BLaER1 (cell line): ENCODE data around the gene CDC14A.

ENCODE experiments used
- H3K27ac ChIP-seq: shearing (Covaris generic); formaldehyde crosslinking; 2 replicates; pipeline ENCODE4 v1.8.1; 2022
- H3K27me3 ChIP-seq: shearing (Covaris generic); formaldehyde crosslinking; 2 replicates; pipeline ENCODE4 v1.8.1; 2022
- H3K36me3 ChIP-seq: shearing (Covaris generic); formaldehyde crosslinking; 2 replicates; pipeline ENCODE4 v1.8.1; 2022
- H3K4me1 ChIP-seq: shearing (Covaris generic); formaldehyde crosslinking; 2 replicates; pipeline ENCODE4 v1.8.1; 2022
- H3K4me2 ChIP-seq: shearing (Covaris generic); formaldehyde crosslinking; 2 replicates; pipeline ENCODE4 v1.8.1; 2022
- H3K4me3 ChIP-seq: shearing (Covaris generic); formaldehyde crosslinking; 2 replicates; pipeline ENCODE4 v1.8.1; 2022
- H3K9ac ChIP-seq: shearing (Covaris generic); formaldehyde crosslinking; 2 replicates; pipeline ENCODE4 v1.8.1; 2022
- H3K9me3 ChIP-seq: shearing (Covaris generic); formaldehyde crosslinking; 2 replicates; pipeline ENCODE4 v1.8.1; 2022
- H4K20me1 ChIP-seq: shearing (Covaris generic); formaldehyde crosslinking; 2 replicates; pipeline ENCODE4 v1.8.1; 2022
- Cebpa-rat ChIP-seq: shearing (Covaris generic); IDR thresholded peaks from 2 replicates; pipeline ENCODE4 v1.8.1; 2022

Gene CDC14A

GRCh38 chr1:100516857-100517256 is 164.6 kb downstream of the CDC14A start:
- H3K36me3 ChIP-seq, result peaks cover 23% of the 10 kb centered on the region
- H3K9me3 ChIP-seq, result no peaks in the 10 kb centered on the region
- H3K4me1 ChIP-seq, result no peaks in the 10 kb centered on the region
- no peak overlapping the region for H3K4me3 ChIP-seq
- no peak overlapping the region for H3K27ac ChIP-seq
- no peak overlapping the region for H3K9ac ChIP-seq
- no peaks in the 10 kb centered on the region for H3K27me3 ChIP-seq
- no peak for TF ChIP-seq Cebpa-rat
- H4K20me1 ChIP-seq, result no peaks in the 10 kb centered on the region
- H3K4me2 ChIP-seq, result no peak overlapping the region

- Histone ChIP-seq H3K36me3 (peaks cover 18% of the 10 kb centered on the region), H3K9ac (no peak overlapping the region), H3K27me3 (no peaks in the 10 kb centered on the region), H3K4me1 (0 out of 2 replicates have a peak, but pooled peaks cover under 1% of the 10 kb centered on the region), H3K27ac (no peak overlapping the region), H3K4me2 (no peak overlapping the region), H3K9me3 (no peaks in the 10 kb centered on the region), H4K20me1 (no peaks in the 10 kb centered on the region), H3K4me3 (no peak overlapping the region)
- TF ChIP-seq Cebpa-rat, result no peak
Measured at GRCh38 chr1:100517515-100517914, 165.2 kb downstream of the CDC14A start.

GRCh38 chr1:100518023-100518422 is 165.7 kb downstream of the CDC14A start:
- TF ChIP-seq Cebpa-rat, result no peak
- no peaks in the 10 kb centered on the region for H3K9me3 ChIP-seq
- no peak overlapping the region for H3K9ac ChIP-seq
- H3K27ac ChIP-seq, result no peak overlapping the region
- H3K4me2 ChIP-seq, result no peak overlapping the region
- H4K20me1 ChIP-seq, result no peaks in the 10 kb centered on the region
- no peaks in the 10 kb centered on the region for H3K27me3 ChIP-seq
- H3K36me3 ChIP-seq, result peaks cover 18% of the 10 kb centered on the region
- peaks cover 6% of the 10 kb centered on the region; the same call in 1 of the 2 replicates for H3K4me1 ChIP-seq
- no peak overlapping the region for H3K4me3 ChIP-seq

- no peak overlapping the region for H3K27ac ChIP-seq
- no peak for TF ChIP-seq Cebpa-rat
Measured at GRCh38 chr1:100523038-100523652, 170.8 kb downstream of the CDC14A start.

GRCh38 chr1:100524355-100524754 is 172.0 kb downstream of the CDC14A start:
- no peak overlapping the region for H3K9ac ChIP-seq
- H3K4me2 ChIP-seq, result no peak overlapping the region
- no peak overlapping the region for H3K4me3 ChIP-seq
- peaks cover under 1% of the 10 kb centered on the region; the same call in 1 of the 2 replicates for H3K36me3 ChIP-seq
- TF ChIP-seq Cebpa-rat, result no peak
- H3K27ac ChIP-seq, result no peak overlapping the region
- peaks cover 9% of the 10 kb centered on the region; the same call in 1 of the 2 replicates for H3K4me1 ChIP-seq
- no peaks in the 10 kb centered on the region for H4K20me1 ChIP-seq
- H3K9me3 ChIP-seq, result no peaks in the 10 kb centered on the region
- no peaks in the 10 kb centered on the region for H3K27me3 ChIP-seq

More at GRCh38 chr1:100523038-100523652, 170.8 kb downstream of the CDC14A start:
- Histone ChIP-seq H3K9ac (no peak overlapping the region), H3K36me3 (peaks cover 7% of the 10 kb centered on the region), H4K20me1 (no peaks in the 10 kb centered on the region), H3K9me3 (no peaks in the 10 kb centered on the region), H3K4me3 (no peak overlapping the region), H3K27me3 (no peaks in the 10 kb centered on the region), H3K4me2 (no peak overlapping the region), H3K4me1 (peaks cover 9% of the 10 kb centered on the region; the same call in 1 of the 2 replicates)

GRCh38 chr1:100526894-100527293 is 174.6 kb downstream of the CDC14A start:
- no peaks in the 10 kb centered on the region for H3K9me3 ChIP-seq
- H3K27ac ChIP-seq, result no peak overlapping the region
- no peaks in the 10 kb centered on the region for H3K27me3 ChIP-seq
- H3K4me1 ChIP-seq, result peaks cover 24% of the 10 kb centered on the region
- no peaks in the 10 kb centered on the region for H4K20me1 ChIP-seq
- H3K4me2 ChIP-seq, result no peak overlapping the region
- no peaks in the 10 kb centered on the region for H3K36me3 ChIP-seq
- TF ChIP-seq Cebpa-rat, result no peak
- no peak overlapping the region for H3K4me3 ChIP-seq
- H3K9ac ChIP-seq, result no peak overlapping the region

GRCh38 chr1:100528871-100529270 is 176.6 kb downstream of the CDC14A start:
- no peak overlapping the region for H3K9ac ChIP-seq
- H3K36me3 ChIP-seq, result no peaks in the 10 kb centered on the region
- H3K4me3 ChIP-seq, result no peak overlapping the region
- no peaks in the 10 kb centered on the region for H3K27me3 ChIP-seq
- no peak overlapping the region for H3K27ac ChIP-seq
- peaks cover 32% of the 10 kb centered on the region for H3K4me1 ChIP-seq
- no peak overlapping the region for H3K4me2 ChIP-seq
- no peaks in the 10 kb centered on the region for H3K9me3 ChIP-seq
- H4K20me1 ChIP-seq, result no peaks in the 10 kb centered on the region
- no peak for TF ChIP-seq Cebpa-rat

GRCh38 chr1:100530141-100530540 is 177.8 kb downstream of the CDC14A start:
- Histone ChIP-seq H3K9me3 (no peaks in the 10 kb centered on the region), H3K9ac (no peak overlapping the region), H3K27ac (no peak overlapping the region)

GRCh38 chr1:100530880-100531487 is 178.7 kb downstream of the CDC14A start:
- Histone ChIP-seq H3K4me2 (peak overlapping the region; percentile 58), H3K27me3 (no peaks in the 10 kb centered on the region)

More at GRCh38 chr1:100530141-100530540, 177.8 kb downstream of the CDC14A start:
- Histone ChIP-seq H3K36me3 (no peaks in the 10 kb centered on the region), H3K4me1 (peaks cover 32% of the 10 kb centered on the region), H4K20me1 (no peaks in the 10 kb centered on the region), H3K27me3 (no peaks in the 10 kb centered on the region), H3K4me3 (no peak overlapping the region), H3K4me2 (no peak overlapping the region)
- TF ChIP-seq Cebpa-rat, result no peak

GRCh38 chr1:100532645-100533044 is 180.3 kb downstream of the CDC14A start:
- H3K4me2 ChIP-seq, result peak overlapping the region; percentile 43

More at GRCh38 chr1:100530880-100531487, 178.7 kb downstream of the CDC14A start:
- Histone ChIP-seq H3K4me3 (no peak overlapping the region), H3K4me1 (peaks cover 32% of the 10 kb centered on the region), H3K9me3 (no peaks in the 10 kb centered on the region), H4K20me1 (no peaks in the 10 kb centered on the region), H3K9ac (no peak overlapping the region), H3K36me3 (no peaks in the 10 kb centered on the region), H3K27ac (no peak overlapping the region)
- 0 out of 2 replicates have a peak, but pooled peaks have one; percentile 72 for TF ChIP-seq Cebpa-rat

More at GRCh38 chr1:100532645-100533044, 180.3 kb downstream of the CDC14A start:
- H3K27ac ChIP-seq, result no peak overlapping the region
- peaks cover 12% of the 10 kb centered on the region; the same call in 1 of the 2 replicates for H3K27me3 ChIP-seq
- H4K20me1 ChIP-seq, result no peaks in the 10 kb centered on the region
- no peak for TF ChIP-seq Cebpa-rat
- H3K4me3 ChIP-seq, result no peak overlapping the region
- no peaks in the 10 kb centered on the region for H3K36me3 ChIP-seq
- no peaks in the 10 kb centered on the region for H3K9me3 ChIP-seq
- peaks cover 32% of the 10 kb centered on the region for H3K4me1 ChIP-seq
- no peak overlapping the region for H3K9ac ChIP-seq
